RWPE2 (cell line): ENCODE measurements around the gene MRC2.
A peak's percentile ranks its signal among the peaks of the same experiment; 100 is the strongest.

Experiments
- ATAC-seq: fragments of 200-7000 bp; cut with Tn5 transposase; 3 replicates; pipeline ENCODE4 v1.9.1; 2021; ENCODE audit warnings: low read depth
- DNase-seq: peaks from one replicate; pipeline ENCODE4 v3.0.0-alpha.2; 2020; ENCODE audit warnings: low spot score
- H3K27ac ChIP-seq: fragments of 450-650 bp; 2 replicates; pipeline ENCODE4 v1.5.1; 2017; ENCODE audit warnings: mild to moderate bottlenecking; ENCODE audit not compliant: poor library complexity, severe bottlenecking
- H3K27me3 ChIP-seq: fragments of 250-450 bp; sonication (Bioruptor Pico); 2 replicates; pipeline ENCODE4 v1.5.1; 2021; ENCODE audit warnings: mild to moderate bottlenecking, moderate library complexity; ENCODE audit not compliant: insufficient read depth, poor library complexity, severe bottlenecking
- H3K36me3 ChIP-seq: fragments of 250-450 bp; sonication (Bioruptor Pico); 2 replicates; pipeline ENCODE4 v1.5.1; 2020; ENCODE audit warnings: low read depth, mild to moderate bottlenecking, moderate library complexity
- H3K4me1 ChIP-seq: fragments of 250-450 bp; sonication (Bioruptor Pico); 2 replicates; pipeline ENCODE4 v1.5.1; 2021; ENCODE audit warnings: mild to moderate bottlenecking, moderate library complexity; ENCODE audit not compliant: insufficient read depth, poor library complexity, severe bottlenecking
- H3K4me3 ChIP-seq: fragments of 250-450 bp; sonication (Bioruptor Pico); 2 replicates; pipeline ENCODE4 v1.5.1; 2021; ENCODE audit warnings: mild to moderate bottlenecking, moderate library complexity; ENCODE audit not compliant: severe bottlenecking
- H3K9me3 ChIP-seq: fragments of 250-450 bp; sonication (Bioruptor Pico); 2 replicates; pipeline ENCODE4 v1.5.1; 2021; ENCODE audit warnings: mild to moderate bottlenecking, moderate library complexity; ENCODE audit not compliant: severe bottlenecking
- TF ChIP-seq, protein P1 (sequence below): fragments of 450-650 bp; IDR thresholded peaks from one replicate; pipeline ENCODE4 v1.5.1; 2017; ENCODE audit warnings: mild to moderate bottlenecking, moderate library complexity; ENCODE audit not compliant: poor library complexity, severe bottlenecking

MRC2 gene

DNA sequence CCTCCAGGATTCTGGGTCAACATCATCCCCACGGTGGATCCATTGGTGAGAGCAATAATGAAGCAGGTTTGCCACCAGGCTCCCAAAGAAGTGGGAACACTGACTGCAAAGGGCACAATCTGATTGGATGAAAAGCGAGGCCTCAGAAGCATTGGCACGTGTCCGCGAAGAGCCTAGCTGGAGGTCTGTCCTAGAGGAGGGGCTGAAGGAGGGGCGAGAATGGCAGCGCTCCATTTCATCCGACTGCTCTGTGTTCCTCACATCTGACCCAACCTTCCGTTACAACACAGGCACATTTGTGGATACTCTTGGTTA, 79.9 kb downstream of the MRC2 start:
- Histone ChIP-seq H3K9me3 (no peaks in the 10 kb centered on the region), H3K27me3 (no peaks in the 10 kb centered on the region), H3K4me3 (no peak overlapping the region), H3K36me3 (no peaks in the 10 kb centered on the region), H3K4me1 (peaks cover 23% of the 10 kb centered on the region), H3K27ac (no peak overlapping the region)
- DNase-seq (peak; percentile 17), ATAC-seq (no peak)
- TF ChIP-seq, protein P1, sequence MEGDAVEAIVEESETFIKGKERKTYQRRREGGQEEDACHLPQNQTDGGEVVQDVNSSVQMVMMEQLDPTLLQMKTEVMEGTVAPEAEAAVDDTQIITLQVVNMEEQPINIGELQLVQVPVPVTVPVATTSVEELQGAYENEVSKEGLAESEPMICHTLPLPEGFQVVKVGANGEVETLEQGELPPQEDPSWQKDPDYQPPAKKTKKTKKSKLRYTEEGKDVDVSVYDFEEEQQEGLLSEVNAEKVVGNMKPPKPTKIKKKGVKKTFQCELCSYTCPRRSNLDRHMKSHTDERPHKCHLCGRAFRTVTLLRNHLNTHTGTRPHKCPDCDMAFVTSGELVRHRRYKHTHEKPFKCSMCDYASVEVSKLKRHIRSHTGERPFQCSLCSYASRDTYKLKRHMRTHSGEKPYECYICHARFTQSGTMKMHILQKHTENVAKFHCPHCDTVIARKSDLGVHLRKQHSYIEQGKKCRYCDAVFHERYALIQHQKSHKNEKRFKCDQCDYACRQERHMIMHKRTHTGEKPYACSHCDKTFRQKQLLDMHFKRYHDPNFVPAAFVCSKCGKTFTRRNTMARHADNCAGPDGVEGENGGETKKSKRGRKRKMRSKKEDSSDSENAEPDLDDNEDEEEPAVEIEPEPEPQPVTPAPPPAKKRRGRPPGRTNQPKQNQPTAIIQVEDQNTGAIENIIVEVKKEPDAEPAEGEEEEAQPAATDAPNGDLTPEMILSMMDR = no peak

DNA sequence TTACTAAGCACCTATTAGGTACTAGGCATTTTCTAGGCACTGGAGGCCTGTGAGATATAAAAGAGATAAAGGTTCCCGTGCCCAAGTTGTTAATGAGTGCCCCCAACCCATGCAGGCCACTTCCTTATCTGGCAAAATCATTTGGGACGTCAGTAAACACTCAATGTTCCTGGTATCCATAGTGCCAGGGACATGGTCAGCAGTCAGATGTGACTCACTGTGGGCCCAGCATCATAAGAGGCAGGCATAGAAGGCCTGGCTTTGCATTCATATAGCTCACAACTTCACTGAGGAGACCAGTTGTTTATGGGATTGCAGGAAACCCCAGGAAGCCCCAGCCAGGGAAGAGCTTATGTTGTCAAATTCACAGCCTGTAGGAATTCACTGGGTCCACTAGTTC, 81.1 kb downstream of the MRC2 start:
- TF ChIP-seq, protein P1 = no peak
- Histone ChIP-seq H3K27me3 (no peaks in the 10 kb centered on the region), H3K27ac (no peak overlapping the region), H3K4me3 (no peak overlapping the region), H3K9me3 (no peaks in the 10 kb centered on the region), H3K4me1 (peaks cover 13% of the 10 kb centered on the region), H3K36me3 (no peaks in the 10 kb centered on the region)
- DNase-seq (peak; percentile 15), ATAC-seq (no peak)

DNA sequence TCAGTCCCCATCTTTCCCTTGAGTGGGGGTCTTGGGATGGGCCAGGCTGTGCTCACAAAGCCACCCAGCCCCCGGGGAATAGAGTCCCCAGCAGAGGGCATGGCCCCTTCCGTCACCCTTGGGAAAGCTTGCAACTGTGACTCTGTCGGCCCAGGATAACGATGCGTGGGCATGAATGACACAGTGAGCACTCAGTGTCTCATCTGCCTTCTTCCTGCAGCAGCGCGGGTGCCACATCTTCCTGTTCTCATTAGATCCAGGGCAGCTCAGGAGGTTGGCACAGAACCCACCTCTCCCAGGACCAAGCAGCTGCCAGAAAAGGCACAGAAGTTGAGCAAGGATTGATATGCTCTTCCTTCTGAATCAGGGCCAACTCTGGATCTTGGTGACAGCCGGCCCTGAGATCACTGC, 84.7 kb downstream of the MRC2 start:
- Histone ChIP-seq H3K27me3 (no peaks in the 10 kb centered on the region), H3K4me3 (no peak overlapping the region), H3K9me3 (no peaks in the 10 kb centered on the region), H3K4me1 (no peaks in the 10 kb centered on the region), H3K36me3 (no peaks in the 10 kb centered on the region), H3K27ac (no peak overlapping the region)
- DNase-seq = peak; percentile 51
- no peak for ATAC-seq
- TF ChIP-seq, protein P1 = no peak

DNA sequence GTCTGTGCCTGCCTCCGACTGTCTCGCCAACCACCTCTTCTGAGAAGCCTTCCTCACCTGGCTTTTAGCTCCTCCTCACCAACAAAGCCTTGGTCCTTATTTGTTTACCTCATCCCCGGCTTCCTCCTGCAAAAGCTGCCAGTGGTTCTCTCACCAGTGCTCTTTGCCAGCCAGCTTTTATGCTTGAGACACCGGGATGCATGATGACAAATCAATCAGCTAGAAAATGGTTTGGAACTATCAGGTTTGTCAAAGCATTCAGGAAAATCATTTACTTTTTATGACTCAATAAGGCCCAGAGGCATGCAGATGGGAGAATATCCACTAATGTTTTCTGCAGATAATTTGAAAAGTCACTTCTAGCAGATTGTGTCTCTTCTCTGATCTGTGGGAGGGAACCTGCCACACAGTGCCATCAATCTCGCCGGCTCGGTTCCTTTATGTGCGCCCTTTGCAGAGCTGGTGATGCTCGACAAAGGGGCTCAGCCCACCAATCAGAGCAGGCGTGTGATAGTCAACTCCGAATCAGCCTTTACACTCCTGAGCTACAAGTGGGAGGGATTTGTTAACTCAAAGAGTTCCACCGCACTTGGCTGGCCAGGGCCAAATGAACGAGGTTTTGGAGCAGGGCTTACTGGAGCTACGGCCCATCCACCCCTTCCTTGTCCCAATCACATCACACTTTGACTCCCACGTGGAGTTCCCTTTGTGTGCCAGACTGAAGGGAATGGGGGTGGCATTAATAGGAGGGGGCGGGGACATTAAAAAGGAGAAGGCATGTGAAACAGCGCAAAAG, 85.8 kb downstream of the MRC2 start:
- no peak overlapping the region for H3K27ac ChIP-seq
- H3K9me3 ChIP-seq = no peaks in the 10 kb centered on the region
- ATAC-seq (no peak), DNase-seq (peak; percentile 15)
- H3K27me3 ChIP-seq = no peaks in the 10 kb centered on the region
- no peaks in the 10 kb centered on the region for H3K36me3 ChIP-seq
- H3K4me1 ChIP-seq = no peaks in the 10 kb centered on the region
- H3K4me3 ChIP-seq = no peak overlapping the region
- TF ChIP-seq, protein P1 = no peak

DNA sequence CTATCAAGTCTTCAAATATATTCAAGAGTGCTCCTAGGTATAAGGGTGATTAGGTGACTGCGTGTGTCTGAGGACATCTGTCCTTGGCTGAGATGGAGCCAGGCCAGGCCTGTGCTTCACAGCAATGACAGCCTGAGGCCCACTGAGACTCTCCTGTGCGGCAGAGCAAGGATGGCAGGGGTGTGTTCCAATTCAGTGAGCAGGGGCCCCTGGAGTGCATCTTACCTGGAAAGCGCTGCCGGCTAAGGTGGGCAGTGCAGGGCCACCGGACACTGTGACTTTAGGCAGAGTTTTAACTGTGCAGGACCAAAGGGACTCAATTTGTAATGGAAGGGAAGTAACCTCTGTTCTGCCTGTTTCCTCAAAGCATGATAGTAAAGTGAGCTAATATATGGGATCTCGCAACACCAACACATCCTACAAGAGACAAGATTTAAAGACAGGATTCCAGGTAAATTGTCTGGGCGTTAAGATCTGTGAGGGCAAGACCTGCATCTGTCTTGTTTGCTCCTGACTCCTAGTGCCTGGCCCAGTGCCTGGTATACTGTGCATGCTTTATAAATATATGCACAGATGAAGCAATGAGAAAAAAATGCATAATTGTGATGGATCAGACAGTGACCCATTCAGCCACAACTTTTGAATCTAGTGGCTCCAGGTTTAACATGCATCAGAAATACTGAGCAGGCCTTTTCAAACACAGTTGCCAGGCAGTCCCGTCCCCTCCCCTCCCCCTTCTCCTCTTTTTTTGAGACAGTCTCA, 86.7 kb downstream of the MRC2 start:
- Histone ChIP-seq H3K36me3 (no peaks in the 10 kb centered on the region), H3K27ac (no peak overlapping the region), H3K27me3 (no peaks in the 10 kb centered on the region), H3K9me3 (no peaks in the 10 kb centered on the region), H3K4me1 (no peaks in the 10 kb centered on the region), H3K4me3 (no peak overlapping the region)
- TF ChIP-seq, protein P1 = no peak
- peak; percentile 29 for DNase-seq
- no peak for ATAC-seq
